Fibroblast of skin of right biceps (primary cell): ENCODE results near the gene PAIP2B.
"Not testable (repeated sequence)": the region's sequence is repeated elsewhere in the genome, so short reads cannot be mapped to it uniquely, and the experiment has no call there.

ENCODE experiments used
- DNase-seq: peaks from one replicate; pipeline ENCODE4 v3.0.0-alpha.2; 2013

PAIP2B gene

GRCh38 chr2:71215447-71215846, 11.5 kb downstream of the PAIP2B start:
- DNase-seq = no peak

GRCh38 chr2:71212336-71212735, 14.6 kb downstream of the PAIP2B start:
- peak; percentile 2 for DNase-seq

GRCh38 chr2:71210292-71210691, 16.6 kb downstream of the PAIP2B start:
- no peak for DNase-seq

GRCh38 chr2:71208756-71209155, 18.1 kb downstream of the PAIP2B start:
- no peak for DNase-seq

GRCh38 chr2:71207601-71208000, 19.3 kb downstream of the PAIP2B start:
- DNase-seq = no peak

GRCh38 chr2:71206271-71206670, 20.6 kb downstream of the PAIP2B start:
- no peak for DNase-seq

GRCh38 chr2:71191570-71191943, 35.3 kb downstream of the PAIP2B start:
- no peak for DNase-seq

- peak; percentile 10 for DNase-seq
These were observed 36.0 kb downstream of the PAIP2B start for GRCh38 chr2:71190656-71191569.

- DNase-seq = no peak
These were observed 39.3 kb downstream of the PAIP2B start for GRCh38 chr2:71187589-71187988.

GRCh38 chr2:71186973-71187372, 39.9 kb downstream of the PAIP2B start:
- DNase-seq = no peak

GRCh38 chr2:71183306-71184115, 43.4 kb downstream of the PAIP2B start:
- not testable (repeated sequence) for DNase-seq

- peak; percentile 29 for DNase-seq
These were observed 45.6 kb downstream of the PAIP2B start for GRCh38 chr2:71181316-71181715.

GRCh38 chr2:71178836-71179235, 48.1 kb downstream of the PAIP2B start:
- DNase-seq = not testable (repeated sequence)

- DNase-seq = no peak
These were observed 52.7 kb downstream of the PAIP2B start for GRCh38 chr2:71174207-71174606.

- no peak for DNase-seq
These were observed 53.8 kb downstream of the PAIP2B start for GRCh38 chr2:71173096-71173495.

GRCh38 chr2:71166812-71167211, 60.1 kb downstream of the PAIP2B start:
- peak; percentile 13 for DNase-seq

GRCh38 chr2:71157124-71157793, 69.6 kb downstream of the PAIP2B start:
- peak; percentile 39 for DNase-seq

- peak; percentile 44 for DNase-seq
These were observed 70.3 kb downstream of the PAIP2B start for GRCh38 chr2:71156573-71156972.

- DNase-seq = no peak
These were observed 71.1 kb downstream of the PAIP2B start for GRCh38 chr2:71155846-71156245.

- no peak for DNase-seq
These were observed 72.1 kb downstream of the PAIP2B start for GRCh38 chr2:71154798-71155197.

- no peak for DNase-seq
These were observed 72.6 kb downstream of the PAIP2B start for GRCh38 chr2:71154279-71154678.

GRCh38 chr2:71153585-71154224, 73.2 kb downstream of the PAIP2B start:
- DNase-seq = no peak

GRCh38 chr2:71151620-71152019, 75.3 kb downstream of the PAIP2B start:
- no peak for DNase-seq
